Cerebellar nuclear complex (tissue), 1 donor: ENCODE measurements around the gene ALKBH2.
"Not testable (repeated sequence)": the region's sequence is repeated elsewhere in the genome, so short reads cannot be mapped to it uniquely, and the experiment has no call there.

ENCODE experiments used
- DNase-seq, 2 experiments: peaks; one replicate each; lab custom pipeline; 2025; lab: John Stamatoyannopoulos, UW

The ALKBH2 gene

GRCh38 chr12:109065853-109066193 is 27.4 kb downstream of the ALKBH2 start:
- no peak for DNase-seq

GRCh38 chr12:109065154-109065852 is 28.0 kb downstream of the ALKBH2 start:
- DNase-seq, result no peak

GRCh38 chr12:109064143-109064542 is 29.1 kb downstream of the ALKBH2 start:
- DNase-seq, result no peak

- no peak for DNase-seq
Measured at GRCh38 chr12:109058773-109059172, 34.5 kb downstream of the ALKBH2 start.

- no peak for DNase-seq
Measured at GRCh38 chr12:109057376-109057775, 35.9 kb downstream of the ALKBH2 start.

- DNase-seq, result no peak
Measured at GRCh38 chr12:109056891-109057290, 36.4 kb downstream of the ALKBH2 start.

GRCh38 chr12:109054520-109054919 is 38.8 kb downstream of the ALKBH2 start:
- no peak for DNase-seq

GRCh38 chr12:109054124-109054513 is 39.2 kb downstream of the ALKBH2 start:
- not testable (repeated sequence) for DNase-seq

- DNase-seq, result no peak
Measured at GRCh38 chr12:109053382-109054123, 39.7 kb downstream of the ALKBH2 start.

- peak in 1 of 2 experiments; percentile 33 for DNase-seq
Measured at GRCh38 chr12:109052414-109053323, 40.6 kb downstream of the ALKBH2 start, which contains the start of gene USP30. Gene USP30, plus strand, starts transcription at chr12:109052576. Its CDS starts 103 bp downstream, at chr12:109052679.

- DNase-seq, result peak in 1 of 2 experiments; percentile 16
Measured at GRCh38 chr12:109052097-109052413, 41.2 kb downstream of the ALKBH2 start.

- not testable (repeated sequence) for DNase-seq
Measured at GRCh38 chr12:109049794-109050193, 43.5 kb downstream of the ALKBH2 start.

- DNase-seq, result not testable (repeated sequence)
Measured at GRCh38 chr12:109048706-109049105, 44.6 kb downstream of the ALKBH2 start.

GRCh38 chr12:109047081-109047805 is 46.0 kb downstream of the ALKBH2 start:
- no peak for DNase-seq

- DNase-seq, result no peak
Measured at GRCh38 chr12:109044241-109044640, 49.0 kb downstream of the ALKBH2 start.
